WTC11 (cell line): ENCODE results near the gene BTBD2.

Source experiments
- GABPB1 ChIP-seq: sonication (generic); formaldehyde crosslinking; IDR thresholded peaks from 2 replicates; pipeline ENCODE4 v1.8.1; 2023; ENCODE audit warnings: mild to moderate bottlenecking, missing genetic modification reagents
- NFE2L1 ChIP-seq: sonication (generic); formaldehyde crosslinking; IDR thresholded peaks from 2 replicates; pipeline ENCODE4 v1.8.1; 2023; ENCODE audit warnings: missing genetic modification reagents
- NR1H2 ChIP-seq: sonication (generic); formaldehyde crosslinking; IDR thresholded peaks from 2 replicates; pipeline ENCODE4 v1.9.0; 2021; ENCODE audit warnings: mild to moderate bottlenecking, moderate library complexity, missing genetic modification reagents
- NR2C2 ChIP-seq: sonication (generic); formaldehyde crosslinking; IDR thresholded peaks from 2 replicates; pipeline ENCODE4 v1.8.0; 2022; ENCODE audit warnings: mild to moderate bottlenecking, missing genetic modification reagents
- RELA ChIP-seq: sonication (generic); formaldehyde crosslinking; IDR thresholded peaks from 2 replicates; pipeline ENCODE4 v1.8.1; 2022; ENCODE audit warnings: missing genetic modification reagents, mild to moderate bottlenecking, borderline replicate concordance
- TEAD4 ChIP-seq: sonication (generic); formaldehyde crosslinking; IDR thresholded peaks from 2 replicates; pipeline ENCODE4 v1.8.0; 2022; ENCODE audit warnings: mild to moderate bottlenecking, missing genetic modification reagents
- ZNF232 ChIP-seq: sonication (generic); formaldehyde crosslinking; IDR thresholded peaks from 2 replicates; pipeline ENCODE4 v1.8.0; 2022; ENCODE audit warnings: mild to moderate bottlenecking, missing genetic modification reagents
- TF ChIP-seq, protein P1 (sequence below): fragments of 200-600 bp; IDR thresholded peaks from 2 replicates; pipeline ENCODE4 v1.8.0; 2022; ENCODE audit warnings: antibody characterized with exemption
- TF ChIP-seq, protein P2 (sequence below): sonication (generic); formaldehyde crosslinking; IDR thresholded peaks from 2 replicates; pipeline ENCODE4 v1.8.0; 2022; ENCODE audit warnings: mild to moderate bottlenecking, missing genetic modification reagents
- TF ChIP-seq, protein P3 (sequence below): sonication (generic); formaldehyde crosslinking; conservative IDR thresholded peaks from 2 replicates; pipeline ENCODE4 v1.8.1; 2022; ENCODE audit warnings: mild to moderate bottlenecking, missing genetic modification reagents
- TF ChIP-seq, protein P4 (sequence below): sonication (generic); formaldehyde crosslinking; IDR thresholded peaks from 2 replicates; pipeline ENCODE4 v1.8.1; 2023; ENCODE audit warnings: mild to moderate bottlenecking, missing genetic modification reagents, moderate library complexity

DNA sequence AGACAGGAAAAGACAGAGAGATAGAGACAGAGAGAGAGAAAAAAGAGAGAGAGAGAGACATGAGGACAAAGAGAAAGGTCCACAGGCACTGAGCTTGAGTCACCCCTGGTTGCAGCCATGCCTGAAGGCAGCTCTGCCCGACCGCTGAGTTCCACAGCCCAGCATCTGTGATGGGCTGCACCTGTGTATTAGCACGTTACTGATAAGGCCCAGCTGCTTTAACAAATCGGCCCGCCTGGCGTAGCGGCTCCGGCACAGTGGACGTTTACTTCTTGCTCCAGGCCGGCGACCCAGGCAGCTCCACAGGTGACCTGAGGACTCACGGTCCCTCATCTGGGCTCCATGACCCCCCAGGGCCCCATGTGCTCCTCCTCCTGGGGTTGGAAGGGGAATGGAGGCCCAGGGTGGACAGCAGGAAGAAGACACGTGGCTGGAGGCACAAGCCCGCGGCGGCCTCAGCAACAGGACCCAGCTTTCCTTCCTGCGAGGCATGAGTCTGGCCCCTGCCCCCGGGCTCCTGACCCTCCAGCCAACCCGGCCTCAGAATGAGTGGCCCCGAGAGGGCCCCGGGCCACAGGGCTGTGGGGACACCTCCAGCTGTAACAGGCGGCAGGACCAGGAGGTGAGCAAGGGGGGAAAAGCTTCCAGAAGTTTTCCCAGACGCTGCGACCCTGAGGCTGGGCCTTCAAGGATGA, 78.5 kb downstream of the BTBD2 start:
- TF ChIP-seq, protein P1, sequence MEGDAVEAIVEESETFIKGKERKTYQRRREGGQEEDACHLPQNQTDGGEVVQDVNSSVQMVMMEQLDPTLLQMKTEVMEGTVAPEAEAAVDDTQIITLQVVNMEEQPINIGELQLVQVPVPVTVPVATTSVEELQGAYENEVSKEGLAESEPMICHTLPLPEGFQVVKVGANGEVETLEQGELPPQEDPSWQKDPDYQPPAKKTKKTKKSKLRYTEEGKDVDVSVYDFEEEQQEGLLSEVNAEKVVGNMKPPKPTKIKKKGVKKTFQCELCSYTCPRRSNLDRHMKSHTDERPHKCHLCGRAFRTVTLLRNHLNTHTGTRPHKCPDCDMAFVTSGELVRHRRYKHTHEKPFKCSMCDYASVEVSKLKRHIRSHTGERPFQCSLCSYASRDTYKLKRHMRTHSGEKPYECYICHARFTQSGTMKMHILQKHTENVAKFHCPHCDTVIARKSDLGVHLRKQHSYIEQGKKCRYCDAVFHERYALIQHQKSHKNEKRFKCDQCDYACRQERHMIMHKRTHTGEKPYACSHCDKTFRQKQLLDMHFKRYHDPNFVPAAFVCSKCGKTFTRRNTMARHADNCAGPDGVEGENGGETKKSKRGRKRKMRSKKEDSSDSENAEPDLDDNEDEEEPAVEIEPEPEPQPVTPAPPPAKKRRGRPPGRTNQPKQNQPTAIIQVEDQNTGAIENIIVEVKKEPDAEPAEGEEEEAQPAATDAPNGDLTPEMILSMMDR = no peak
- TF ChIP-seq NR1H2 (CRISPR knock-in tag) (no peak), ZNF232 (CRISPR knock-in tag) (no peak), TEAD4 (CRISPR knock-in tag) (no peak), NR2C2 (CRISPR knock-in tag) (no peak), RELA (CRISPR knock-in tag) (no peak), GABPB1 (CRISPR knock-in tag) (no peak), NFE2L1 (CRISPR knock-in tag) (no peak)
- TF ChIP-seq, protein P2, sequence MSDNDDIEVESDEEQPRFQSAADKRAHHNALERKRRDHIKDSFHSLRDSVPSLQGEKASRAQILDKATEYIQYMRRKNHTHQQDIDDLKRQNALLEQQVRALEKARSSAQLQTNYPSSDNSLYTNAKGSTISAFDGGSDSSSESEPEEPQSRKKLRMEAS = no peak
- TF ChIP-seq, protein P3, sequence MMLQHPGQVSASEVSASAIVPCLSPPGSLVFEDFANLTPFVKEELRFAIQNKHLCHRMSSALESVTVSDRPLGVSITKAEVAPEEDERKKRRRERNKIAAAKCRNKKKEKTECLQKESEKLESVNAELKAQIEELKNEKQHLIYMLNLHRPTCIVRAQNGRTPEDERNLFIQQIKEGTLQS (CRISPR knock-in tag) = no peak
- TF ChIP-seq, protein P4, sequence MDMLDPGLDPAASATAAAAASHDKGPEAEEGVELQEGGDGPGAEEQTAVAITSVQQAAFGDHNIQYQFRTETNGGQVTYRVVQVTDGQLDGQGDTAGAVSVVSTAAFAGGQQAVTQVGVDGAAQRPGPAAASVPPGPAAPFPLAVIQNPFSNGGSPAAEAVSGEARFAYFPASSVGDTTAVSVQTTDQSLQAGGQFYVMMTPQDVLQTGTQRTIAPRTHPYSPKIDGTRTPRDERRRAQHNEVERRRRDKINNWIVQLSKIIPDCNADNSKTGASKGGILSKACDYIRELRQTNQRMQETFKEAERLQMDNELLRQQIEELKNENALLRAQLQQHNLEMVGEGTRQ (CRISPR knock-in tag) = no peak
